GM12874 (cell line): ENCODE results near the gene AP1M2.
A peak's percentile ranks its signal among the peaks of the same experiment; 100 is the strongest.

ENCODE experiments used
- CTCF ChIP-seq: IDR thresholded peaks from 2 replicates; pipeline ENCODE4 v1.5.1; 2011; ENCODE audit warnings: low read depth, mild to moderate bottlenecking, control low read depth, low read length, moderate library complexity; ENCODE audit not compliant: insufficient read depth

The AP1M2 gene

GRCh38 chr19:10566658-10567410, 20.3 kb downstream of the AP1M2 start:
- no peak for TF ChIP-seq CTCF

GRCh38 chr19:10566408-10566657, 20.8 kb downstream of the AP1M2 start:
- no peak for TF ChIP-seq CTCF

GRCh38 chr19:10565567-10566407, 21.3 kb downstream of the AP1M2 start, which contains the start of gene KRI1:
Gene KRI1, minus strand, starts transcription at chr19:10566010. Its CDS starts 11 bp downstream, at chr19:10565999.
- peak; percentile 49 for TF ChIP-seq CTCF

GRCh38 chr19:10565028-10565566, 22.0 kb downstream of the AP1M2 start:
- TF ChIP-seq CTCF, result peak; percentile 60

- no peak for TF ChIP-seq CTCF
Measured at GRCh38 chr19:10562609-10563008, 24.5 kb downstream of the AP1M2 start.

GRCh38 chr19:10560154-10560553, 27.0 kb downstream of the AP1M2 start:
- TF ChIP-seq CTCF, result no peak

GRCh38 chr19:10557603-10558197, 29.4 kb downstream of the AP1M2 start:
- TF ChIP-seq CTCF, result no peak
